Activated CD8-positive, alpha-beta T cell treated with anti-CD3 and anti-CD28 coated beads for 36 hours (primary cell): Measurements from ENCODE around the gene CES4A. TPM values are rescaled to one million over a fixed set of nuclear protein-coding genes. Genes with fewer than 3 reads are reported as not detected.

Experiments used
- ATAC-seq: fragments of 200-7000 bp; cut with Tn5 transposase; one replicate; pipeline ENCODE4 v1.10.0; 2021; ENCODE audit warnings: mild to moderate bottlenecking, moderate library complexity
- CTCF ChIA-PET: fragments of 350-600 bp; sonication (Branson Sonifier 250); formaldehyde crosslinking; loops from one replicate; lab custom pipeline; 2021; ENCODE audit warnings: antibody characterized with exemption; lab: Charles Lee
- POLR2A ChIA-PET: fragments of 350-600 bp; sonication (Branson Sonifier 250); formaldehyde crosslinking; loops from one replicate; lab custom pipeline; 2021; ENCODE audit warnings: antibody characterized with exemption; lab: Charles Lee
- DNase-seq: peaks from one replicate; pipeline ENCODE4 v3.0.0-alpha.2; 2020
- H3K27ac Mint-ChIP-seq: one replicate; pipeline ENCODE4 v1.8.0; 2021; ENCODE audit warnings: mild to moderate bottlenecking, mixed read lengths
- H3K27me3 Mint-ChIP-seq: one replicate; pipeline ENCODE4 v1.8.0; 2021; ENCODE audit warnings: mixed read lengths
- H3K36me3 Mint-ChIP-seq: one replicate; pipeline ENCODE4 v1.8.0; 2021; ENCODE audit warnings: low read depth, mixed read lengths
- H3K4me1 Mint-ChIP-seq: one replicate; pipeline ENCODE4 v1.8.0; 2021; ENCODE audit warnings: low read depth, mixed read lengths
- H3K4me3 Mint-ChIP-seq: one replicate; pipeline ENCODE4 v1.8.0; 2021; ENCODE audit warnings: mild to moderate bottlenecking, moderate library complexity, mixed read lengths
- H3K9me3 Mint-ChIP-seq: one replicate; pipeline ENCODE4 v1.8.0; 2021; ENCODE audit warnings: mixed read lengths
- CTCF ChIP-seq: fragments of 200-600 bp; IDR thresholded peaks from one replicate; pipeline ENCODE4 v1.8.0; 2022; ENCODE audit warnings: antibody characterized with exemption, mild to moderate bottlenecking
- intact Hi-C: fragments of 100-400 bp; cut with micrococcal nuclease; formaldehyde crosslinking; loops from one replicate; pipeline ENCODE4 v1.10.0; 2022
- total RNA-seq, 2 experiments: library from RNA; stranded (reverse); gene quantifications; one replicate each; pipeline ENCODE4 v1.2.3, GENCODE V29; 2021

The CES4A gene
- total RNA-seq, 2 experiments from 2014 or later = 4.5 to 5.9 TPM

- DNase-seq (peak; percentile 29), ATAC-seq (peak; percentile 78)
- ChIA-PET CTCF (interaction anchor here (0.9 to 3.4 kb wide), 5 partner anchors 38 to 99 kb away, joined by 3 to 19 read pairs (median 3); no protein-coding TSS in a partner anchor), POLR2A (interaction anchor here (1.2 kb wide), 2 partner anchors 27 to 73 kb away, joined by 3 to 5 read pairs; partner anchors contain the start of gene CBFB)
- intact Hi-C loops = no loop called here
- Mint-ChIP-seq H3K9me3 (no peaks in the 10 kb centered on the region), H3K4me3 (no peak overlapping the region), H3K36me3 (peaks cover 32% of the 10 kb centered on the region), H3K27ac (peak overlapping the region; percentile 70), H3K4me1 (peaks cover 43% of the 10 kb centered on the region), H3K27me3 (no peaks in the 10 kb centered on the region)
- TF ChIP-seq CTCF = no peak
These were observed 67.5 kb downstream of the CES4A start for GRCh38 chr16:67055712-67056487.

Other genes with a start within 250 kb of the CES4A start
- gene DYNC1LI2, start 237.0 kb upstream of the CES4A start, total RNA-seq = 10 to 100 TPM; 35.0 to 39.5 TPM
- gene TERB1, start 187.0 kb upstream of the CES4A start, total RNA-seq = under 1 TPM in 1 of 2 experiments, not detected in 1; 0.14 TPM
- 100 to 1,000 TPM; 115 to 123 TPM for gene NAE1, start 157.6 kb upstream of the CES4A start, total RNA-seq
- gene CA7, start 144.2 kb upstream of the CES4A start, total RNA-seq = under 1 TPM in 1 of 2 experiments, not detected in 1; 0.27 TPM
- 10 to 100 TPM; 31.2 to 38.1 TPM for gene PDP2, start 108.1 kb upstream of the CES4A start, total RNA-seq
- gene CDH16, start 69.7 kb upstream of the CES4A start, total RNA-seq = not detected
- gene RRAD, start 63.1 kb upstream of the CES4A start, total RNA-seq = 1 to 10 TPM in 1 of 2 experiments, under 1 TPM in 1; 0.61 to 1.1 TPM
- 100 to 1,000 TPM; 150 to 162 TPM for gene CIAO2B, start 54.2 kb upstream of the CES4A start, total RNA-seq
- 10 to 100 TPM; 24.7 to 24.9 TPM for gene CES2, start 53.1 kb upstream of the CES4A start, total RNA-seq
- gene CES3, start 27.3 kb upstream of the CES4A start, total RNA-seq = 1 to 10 TPM; 2.1 to 2.9 TPM
- gene CBFB, start 40.6 kb downstream of the CES4A start, total RNA-seq = 100 to 1,000 TPM; 111 to 114 TPM
- 10 to 100 TPM; 11.3 to 14.0 TPM for gene PHAF1, start 121.4 kb downstream of the CES4A start, total RNA-seq
- 1 to 10 TPM; 2.1 to 2.5 TPM for gene B3GNT9, start 162.4 kb downstream of the CES4A start, total RNA-seq
- gene TRADD, start 171.3 kb downstream of the CES4A start, total RNA-seq = 10 to 100 TPM; 28.4 to 31.2 TPM
- gene FBXL8, start 171.4 kb downstream of the CES4A start, total RNA-seq = 10 to 100 TPM; 27.1 to 28.6 TPM
- 10 to 100 TPM; 56.0 to 73.3 TPM for gene HSF4, start 176.2 kb downstream of the CES4A start, total RNA-seq
- gene NOL3, start 181.9 kb downstream of the CES4A start, total RNA-seq = 10 to 100 TPM; 24.5 to 25.3 TPM
- gene MATCAP1, start 195.4 kb downstream of the CES4A start, total RNA-seq = 10 to 100 TPM; 49.5 to 49.9 TPM
- gene EXOC3L1, start 201.5 kb downstream of the CES4A start, total RNA-seq = under 1 TPM in 1 of 2 experiments, not detected in 1; 0.23 TPM
- 100 to 1,000 TPM; 104 to 105 TPM for gene E2F4, start 203.6 kb downstream of the CES4A start, total RNA-seq
- gene ELMO3, start 210.5 kb downstream of the CES4A start, total RNA-seq = 1 to 10 TPM; 5.0 to 5.6 TPM
- 10 to 100 TPM; 25.7 to 30.7 TPM for gene TMEM208, start 238.5 kb downstream of the CES4A start, total RNA-seq